DOHH2 (cell line): Measurements from ENCODE around the gene ACTN1.

Source experiments
- EZH2phosphoT487 ChIP-seq: fragments of 200-600 bp; sonication (generic); IDR thresholded peaks from 2 replicates; pipeline ENCODE4 v1.6.1; 2017; ENCODE audit warnings: borderline replicate concordance, mild to moderate bottlenecking, antibody characterized with exemption, low read length, moderate library complexity, mixed read lengths
- TF ChIP-seq, protein P1 (sequence below): fragments of 200-600 bp; sonication (generic); IDR thresholded peaks from one replicate; pipeline ENCODE4 v1.5.1; 2014; ENCODE audit warnings: antibody characterized with exemption, mild to moderate bottlenecking, low read depth, low read length; ENCODE audit not compliant: poor library complexity, severe bottlenecking

DNA sequence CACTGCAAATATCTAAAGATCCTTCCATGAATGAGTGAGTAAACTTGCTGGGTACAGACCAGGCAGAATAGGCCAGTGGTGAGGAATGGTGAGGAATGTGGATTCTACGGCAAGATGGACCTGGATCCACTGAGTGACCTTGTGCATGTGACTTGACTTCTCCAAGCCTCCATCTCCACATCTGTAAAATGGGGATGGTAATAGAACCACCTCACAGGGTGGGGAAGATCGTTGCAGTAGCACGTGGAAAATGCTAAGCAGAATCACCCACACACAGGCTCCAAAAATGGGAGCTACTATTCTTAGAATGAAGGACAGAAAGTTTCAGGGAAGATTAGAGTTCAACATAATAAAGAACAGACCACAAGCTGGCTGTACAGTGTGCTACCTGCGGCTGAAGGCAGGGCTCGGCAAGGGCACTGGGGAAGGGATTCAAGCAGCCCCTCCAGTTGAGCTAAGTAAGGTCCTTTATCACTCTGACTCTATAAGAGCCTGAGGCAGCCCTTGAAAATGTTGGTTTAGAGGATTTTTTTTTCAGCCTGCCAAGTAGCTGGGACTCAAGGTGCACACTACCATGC lies 47.5 kb downstream of the ACTN1 start:
- TF ChIP-seq, protein P1, sequence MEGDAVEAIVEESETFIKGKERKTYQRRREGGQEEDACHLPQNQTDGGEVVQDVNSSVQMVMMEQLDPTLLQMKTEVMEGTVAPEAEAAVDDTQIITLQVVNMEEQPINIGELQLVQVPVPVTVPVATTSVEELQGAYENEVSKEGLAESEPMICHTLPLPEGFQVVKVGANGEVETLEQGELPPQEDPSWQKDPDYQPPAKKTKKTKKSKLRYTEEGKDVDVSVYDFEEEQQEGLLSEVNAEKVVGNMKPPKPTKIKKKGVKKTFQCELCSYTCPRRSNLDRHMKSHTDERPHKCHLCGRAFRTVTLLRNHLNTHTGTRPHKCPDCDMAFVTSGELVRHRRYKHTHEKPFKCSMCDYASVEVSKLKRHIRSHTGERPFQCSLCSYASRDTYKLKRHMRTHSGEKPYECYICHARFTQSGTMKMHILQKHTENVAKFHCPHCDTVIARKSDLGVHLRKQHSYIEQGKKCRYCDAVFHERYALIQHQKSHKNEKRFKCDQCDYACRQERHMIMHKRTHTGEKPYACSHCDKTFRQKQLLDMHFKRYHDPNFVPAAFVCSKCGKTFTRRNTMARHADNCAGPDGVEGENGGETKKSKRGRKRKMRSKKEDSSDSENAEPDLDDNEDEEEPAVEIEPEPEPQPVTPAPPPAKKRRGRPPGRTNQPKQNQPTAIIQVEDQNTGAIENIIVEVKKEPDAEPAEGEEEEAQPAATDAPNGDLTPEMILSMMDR = no peak
- TF ChIP-seq EZH2phosphoT487 = no peak
